Activated CD8-positive, alpha-beta memory T cell treated with anti-CD3 and anti-CD28 coated beads, Interleukin-2, amount 50 U/mL, for 24 hours (primary cell): ENCODE results near the gene CDC37L1.

Source experiments
- DNase-seq: peaks from one replicate; pipeline ENCODE4 v3.0.0-alpha.2; 2020; ENCODE audit errors: extremely low read depth

CDC37L1 gene

DNA sequence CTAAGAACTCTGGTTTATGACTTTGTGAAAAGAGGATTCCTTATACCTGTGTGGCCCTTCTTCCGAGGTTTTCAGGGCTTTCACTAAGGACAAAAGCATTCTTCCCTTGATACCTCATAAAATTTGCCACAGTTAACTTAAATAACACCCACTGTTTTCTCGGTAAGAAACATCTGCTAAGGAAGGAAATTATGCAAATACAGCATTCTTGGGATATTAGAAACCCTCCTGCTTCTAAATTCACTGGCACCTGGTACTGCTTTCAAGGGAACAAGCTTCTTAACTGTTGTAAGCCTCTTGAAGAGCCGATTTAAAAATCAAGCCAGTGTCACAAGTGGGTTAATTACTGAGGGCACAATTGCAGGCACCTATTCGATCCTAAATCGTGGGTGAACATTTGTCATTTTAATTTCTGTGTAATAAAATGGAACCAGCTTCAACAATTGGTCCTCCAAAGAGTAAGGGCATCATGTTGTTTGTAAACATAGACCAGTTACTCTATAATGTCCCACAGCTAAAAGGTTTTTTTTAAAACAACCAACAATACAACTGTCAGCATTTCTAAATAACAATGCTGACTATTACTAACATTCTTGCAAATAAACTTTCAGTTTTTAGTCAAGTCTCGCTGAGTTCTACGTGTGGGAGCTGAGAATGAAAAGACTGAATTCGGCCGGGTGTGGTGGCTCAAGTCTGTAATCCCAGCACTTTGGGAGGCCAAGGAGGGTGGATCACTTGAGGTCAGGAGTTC lies 35.1 kb downstream of the CDC37L1 start:
- no peak for DNase-seq

DNA sequence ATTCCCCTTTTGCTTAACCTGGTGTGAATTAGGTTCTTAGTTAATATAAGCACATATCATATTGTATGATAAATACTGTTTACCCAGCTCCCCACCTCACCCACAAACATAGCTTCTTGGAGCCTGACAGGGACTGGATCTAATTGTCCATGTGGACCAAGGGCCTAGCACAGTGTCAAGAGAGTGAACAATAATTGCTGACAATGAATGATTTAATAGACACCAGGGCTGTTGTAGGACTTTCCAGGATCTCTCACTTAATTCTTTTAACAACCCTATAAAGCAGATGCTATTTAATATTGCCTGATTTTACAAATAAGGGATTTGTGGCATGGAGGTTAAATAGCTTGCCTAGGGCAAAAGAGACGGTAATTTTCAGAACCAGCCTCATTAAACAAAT lies 36.8 kb downstream of the CDC37L1 start:
- DNase-seq: no peak

DNA sequence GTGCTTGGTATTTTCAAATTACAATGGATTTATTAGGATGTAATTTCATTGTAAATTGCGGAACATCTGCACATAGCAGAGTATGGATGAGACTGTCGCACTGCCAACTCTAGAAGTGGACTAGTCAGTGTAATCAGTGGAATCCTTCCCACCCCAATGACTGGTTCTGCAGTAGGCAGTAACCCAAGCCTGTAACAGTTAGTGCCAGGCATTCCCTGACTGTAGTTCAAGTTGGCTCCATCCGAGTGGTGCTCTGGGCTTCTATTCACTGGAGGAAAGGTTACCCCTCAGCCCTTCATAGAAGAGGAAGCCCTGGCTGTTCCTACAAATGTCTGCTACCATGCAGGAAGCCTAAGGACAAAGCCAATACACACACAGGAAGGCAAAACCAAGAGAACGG lies 38.4 kb downstream of the CDC37L1 start:
- no peak for DNase-seq

DNA sequence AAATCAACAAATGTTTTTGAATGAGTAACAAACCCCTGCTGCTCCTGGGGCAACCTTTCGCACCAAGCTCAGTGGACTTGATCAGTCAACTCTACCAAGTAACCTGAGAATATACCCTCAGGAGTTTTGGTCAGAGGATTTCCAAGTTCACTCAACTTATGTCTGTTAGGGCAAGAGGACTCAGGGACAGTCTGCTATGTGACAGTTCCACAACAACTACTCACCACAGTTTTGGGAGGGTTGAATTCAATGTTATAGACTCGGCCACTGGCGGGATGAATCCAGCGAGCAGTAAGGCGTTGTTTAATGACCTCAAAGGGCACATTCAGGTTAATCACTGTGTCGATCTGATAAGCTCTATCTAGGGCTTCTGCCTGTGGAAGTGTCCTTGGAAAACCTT lies 39.5 kb downstream of the CDC37L1 start:
- no peak for DNase-seq

DNA sequence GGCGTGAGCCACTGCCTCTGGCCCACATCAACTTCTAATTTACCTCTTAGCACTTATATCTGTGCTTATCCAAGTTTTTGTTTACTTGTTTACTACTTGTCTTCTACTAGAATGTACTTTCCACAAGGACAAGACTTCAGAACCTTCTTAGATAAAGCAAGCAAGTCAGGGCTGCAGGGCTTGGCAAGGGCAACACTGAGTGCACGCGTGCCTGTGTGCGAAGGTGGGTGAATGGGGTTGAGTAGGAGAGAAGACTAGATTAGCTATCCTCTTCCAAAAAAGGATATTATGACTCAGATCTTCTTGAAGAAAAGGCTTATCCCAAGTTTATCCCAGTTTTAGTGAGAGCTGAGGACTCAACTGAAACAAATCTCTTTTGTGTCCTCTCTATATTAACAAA lies 42.4 kb downstream of the CDC37L1 start:
- DNase-seq: no peak

DNA sequence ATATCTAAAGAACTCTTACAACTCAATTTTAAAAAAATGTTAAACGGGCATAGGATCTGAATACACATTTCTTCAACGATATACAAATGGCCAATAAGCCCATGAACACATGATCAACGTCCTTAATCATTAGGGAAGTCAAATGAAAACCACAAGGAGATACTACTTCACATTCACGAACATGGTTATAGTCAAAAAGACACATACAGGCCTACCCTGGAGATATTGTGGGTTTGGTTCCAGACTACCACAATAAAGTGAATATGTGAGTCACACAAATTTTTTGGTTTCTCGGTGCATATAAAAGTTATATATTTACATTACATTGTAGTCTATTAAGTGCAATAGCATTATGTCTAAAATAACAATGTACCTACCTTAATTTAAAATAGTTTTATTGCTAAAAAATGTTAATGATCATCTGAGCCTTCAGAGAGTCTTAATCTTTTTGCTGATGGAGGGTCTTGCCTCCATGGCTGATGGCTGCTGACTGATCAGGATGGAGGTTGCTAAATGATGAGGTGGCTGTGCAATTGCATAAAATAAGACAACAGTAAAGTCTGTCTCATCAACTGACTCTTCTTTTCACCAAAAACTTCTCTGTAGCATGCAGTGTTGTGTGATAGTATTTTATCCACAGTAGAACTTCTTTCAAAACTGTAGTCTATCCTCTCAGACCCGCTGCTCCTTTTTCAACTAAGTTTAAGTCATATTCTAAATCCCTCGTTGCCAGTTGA lies 46.5 kb downstream of the CDC37L1 start:
- no peak for DNase-seq

DNA sequence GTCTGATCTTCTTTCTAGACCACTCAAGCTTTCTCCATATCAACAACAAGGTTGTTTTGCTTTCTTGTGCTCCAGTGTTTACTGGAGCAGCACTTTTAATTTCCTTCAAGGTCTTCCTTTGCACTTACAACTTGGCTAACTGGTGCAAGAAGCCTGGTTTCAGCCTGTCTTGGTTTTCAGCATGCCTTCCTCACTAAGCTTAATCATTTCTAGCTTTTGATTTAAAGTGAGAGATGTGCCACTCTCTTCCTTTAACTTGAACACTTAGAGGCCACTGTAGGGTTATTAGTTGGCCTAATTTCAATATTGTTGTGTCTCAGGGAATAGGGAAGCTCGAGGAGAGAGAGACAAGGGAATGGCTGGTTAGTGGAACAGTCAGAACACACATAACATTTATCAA lies 48.2 kb downstream of the CDC37L1 start:
- no peak for DNase-seq

DNA sequence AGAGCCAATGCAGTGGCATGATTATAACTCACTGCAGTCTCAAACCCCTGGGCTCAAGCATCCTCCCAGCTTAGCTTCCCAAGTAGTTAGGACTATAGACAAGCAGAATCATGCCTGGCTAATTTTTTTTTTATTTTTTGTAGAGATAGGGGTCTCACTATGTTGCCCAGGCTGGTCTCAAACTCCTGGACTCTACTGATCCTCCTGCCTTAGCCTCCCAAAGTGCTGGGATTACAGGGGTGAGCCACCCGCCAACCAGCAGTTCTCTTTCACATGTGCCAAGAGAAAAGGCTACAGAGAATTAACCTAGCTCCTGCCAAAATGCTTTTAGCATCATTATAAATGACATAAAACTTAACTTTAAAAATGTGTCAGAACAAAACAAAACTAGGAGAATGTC lies 53.5 kb downstream of the CDC37L1 start:
- no peak for DNase-seq

DNA sequence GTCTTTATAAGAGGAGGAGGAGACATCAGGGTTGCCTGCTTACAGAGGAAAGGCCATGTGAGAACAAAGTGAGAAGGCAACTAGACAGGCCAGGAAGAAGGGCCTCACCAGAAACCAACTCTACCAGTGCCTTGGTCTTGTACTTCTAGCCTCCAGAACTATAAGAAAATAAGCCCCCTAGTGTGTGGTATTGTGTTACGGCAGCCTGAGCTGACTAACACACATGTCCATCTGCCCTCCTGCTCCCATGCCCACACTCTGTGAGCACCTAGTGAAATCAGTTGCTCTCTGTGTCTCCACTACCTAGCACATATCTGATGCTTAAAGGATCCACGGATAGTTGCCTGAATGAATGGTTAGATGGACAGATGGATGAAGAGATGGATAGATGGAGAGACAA lies 54.8 kb downstream of the CDC37L1 start:
- no peak for DNase-seq

DNA sequence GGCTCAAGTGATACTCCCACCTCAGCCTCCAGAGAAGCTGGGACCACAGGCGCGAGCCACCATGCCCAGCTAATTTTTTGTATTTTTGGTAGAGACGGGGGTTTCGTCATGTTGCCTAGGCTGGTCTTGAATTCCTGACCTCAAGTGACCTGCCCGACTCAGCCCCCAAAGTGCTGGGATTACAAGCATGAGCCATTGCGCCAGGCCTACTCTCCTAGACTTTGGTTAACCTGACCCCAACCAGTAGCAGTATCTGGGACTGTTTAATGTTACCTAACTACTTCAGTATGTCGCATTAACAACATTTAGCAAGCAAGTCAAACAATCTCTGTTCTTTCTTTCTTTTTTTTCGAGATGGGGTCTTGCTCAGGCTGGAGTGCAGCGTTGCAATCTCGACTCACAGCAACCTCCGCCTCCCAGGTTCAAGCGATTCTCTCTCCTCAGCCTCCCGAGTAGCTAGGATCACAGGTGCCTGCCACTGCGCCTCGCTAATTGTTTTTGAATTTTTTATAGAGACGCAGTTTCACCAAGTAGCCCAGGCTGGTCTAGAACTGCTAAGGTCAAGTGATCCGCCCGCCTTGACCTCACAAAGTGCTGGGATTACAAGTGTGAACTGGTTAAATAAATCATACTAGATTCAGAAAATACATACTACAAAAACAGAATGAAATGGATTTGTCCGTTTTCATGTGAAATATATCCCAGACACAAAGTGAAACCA lies 59.7 kb downstream of the CDC37L1 start:
- no peak for DNase-seq

DNA sequence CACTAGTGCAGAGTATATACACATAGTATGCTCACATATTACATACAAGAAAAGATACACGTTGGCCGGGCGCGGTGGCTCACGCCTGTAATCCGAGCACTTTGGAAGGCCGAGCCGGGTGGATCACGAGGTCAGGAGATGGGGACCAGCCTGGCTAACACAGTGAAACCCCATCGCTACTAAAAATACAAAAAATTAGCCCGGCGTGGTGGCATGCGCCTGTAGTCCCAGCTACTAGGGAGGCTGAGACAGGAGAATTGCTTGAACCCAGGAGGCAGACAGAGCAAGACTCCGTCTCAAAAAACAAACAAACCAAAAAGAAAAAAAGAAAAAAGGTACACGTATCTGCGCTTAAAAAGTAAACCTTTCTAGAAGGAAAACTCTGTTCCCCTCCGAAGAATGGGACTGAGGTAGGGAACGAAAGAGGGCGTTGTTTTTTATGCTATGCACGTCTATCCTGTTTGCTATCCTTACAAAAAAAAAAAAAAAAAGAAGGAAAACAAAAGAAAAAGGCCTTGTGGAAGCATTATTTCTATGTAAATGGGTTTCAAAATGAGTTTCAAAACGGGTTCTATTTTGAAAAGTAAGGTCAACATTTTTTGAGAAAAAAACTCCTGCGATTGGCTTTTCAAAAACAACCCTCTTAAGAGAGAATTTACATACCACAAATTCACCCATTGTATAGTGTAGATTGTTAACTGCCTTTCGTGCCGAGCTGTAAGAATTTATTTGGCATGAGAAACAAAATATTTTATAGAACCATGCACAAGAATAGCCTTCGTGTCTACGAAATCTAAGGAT lies 60.4 kb downstream of the CDC37L1 start:
- no peak for DNase-seq

DNA sequence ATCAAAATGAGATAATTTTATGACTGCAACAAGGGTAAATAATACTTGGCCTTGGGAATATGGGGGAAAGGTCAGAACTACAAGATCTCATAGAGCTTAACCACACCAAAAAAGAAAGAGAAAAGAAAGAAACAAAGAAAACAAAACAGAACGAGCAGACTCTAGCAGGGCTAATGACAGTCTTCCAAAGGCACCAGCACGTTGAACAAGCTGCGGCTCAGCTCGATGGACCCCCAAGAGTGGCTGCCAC lies 60.9 kb downstream of the CDC37L1 start:
- DNase-seq: no peak

DNA sequence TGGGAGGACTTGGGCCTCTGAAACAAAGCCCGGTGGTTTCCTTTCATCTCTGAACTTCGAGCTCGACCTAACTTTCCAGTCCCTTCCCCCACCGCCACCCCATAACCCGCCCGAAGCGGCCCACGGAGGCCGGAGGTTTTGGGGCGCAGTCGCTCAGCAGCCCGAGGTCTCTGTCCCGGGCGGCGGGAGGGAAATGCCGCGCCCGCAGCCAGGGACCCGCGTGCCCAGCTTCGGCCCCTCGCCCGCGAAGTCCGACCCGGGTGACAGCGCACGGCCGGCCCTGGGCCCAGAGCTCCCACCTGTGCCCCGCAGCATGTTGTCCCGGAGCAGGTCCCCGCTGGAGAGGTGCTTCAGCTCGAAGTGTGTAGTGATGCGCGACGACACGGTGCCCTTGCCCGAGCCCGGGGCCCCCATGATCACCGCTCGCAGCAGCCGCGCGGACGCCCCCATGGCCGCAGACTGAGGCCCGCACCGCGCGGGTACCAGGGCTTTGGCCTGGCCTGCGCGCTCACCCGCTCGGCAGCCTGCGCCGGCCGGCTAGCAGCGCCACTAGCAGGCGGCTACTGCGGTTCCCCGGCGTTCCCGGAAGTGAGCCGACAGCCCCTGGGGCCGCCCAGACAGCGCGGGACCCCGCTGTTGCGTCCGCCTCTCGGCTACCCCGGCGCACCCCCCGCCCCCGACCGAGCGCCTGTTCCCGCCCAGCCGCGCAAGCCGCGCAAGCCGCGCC lies 61.4 kb downstream of the CDC37L1 start, which contains the start of gene AK3:
Gene AK3, minus strand, starts transcription at position 565 of the 727 bp plus-strand sequence. Its CDS starts 115 bp downstream, at position 450.
- DNase-seq: peak; percentile 47

DNA sequence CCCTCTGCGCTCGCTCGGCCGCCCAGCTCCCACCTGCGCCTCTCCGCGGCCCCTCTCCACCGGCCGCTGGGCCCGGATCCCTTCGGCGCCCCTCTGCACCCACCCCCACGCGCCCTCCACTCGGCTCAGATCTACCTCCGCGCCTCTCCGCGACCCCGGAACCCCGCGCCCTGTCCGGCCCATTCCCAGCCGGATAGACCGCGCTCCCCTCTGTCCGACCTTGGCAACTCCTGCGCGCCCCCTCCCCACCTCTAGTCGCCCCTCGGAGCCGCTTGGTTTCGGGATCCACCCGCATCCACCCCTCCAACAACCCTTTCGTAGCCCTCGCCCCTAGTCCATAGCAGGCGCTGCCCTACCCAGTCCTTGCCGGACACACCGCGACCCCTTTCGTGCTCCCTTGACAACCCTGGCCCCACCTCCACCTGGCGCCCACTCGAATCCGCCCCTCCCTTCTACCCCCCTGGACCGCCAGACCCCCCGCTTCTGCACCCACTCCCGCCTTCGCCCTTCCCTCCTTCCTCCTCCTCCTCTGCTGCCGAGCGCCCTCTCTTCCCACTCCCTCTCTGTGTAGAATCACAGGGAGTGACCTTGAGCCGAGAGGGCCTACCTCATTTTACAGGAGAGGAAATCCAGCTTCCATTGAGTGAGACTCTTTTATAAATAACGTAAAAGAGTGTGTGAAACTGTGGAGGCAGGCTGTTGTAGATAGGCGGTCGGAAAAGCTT lies 62.2 kb downstream of the CDC37L1 start:
- no peak for DNase-seq

DNA sequence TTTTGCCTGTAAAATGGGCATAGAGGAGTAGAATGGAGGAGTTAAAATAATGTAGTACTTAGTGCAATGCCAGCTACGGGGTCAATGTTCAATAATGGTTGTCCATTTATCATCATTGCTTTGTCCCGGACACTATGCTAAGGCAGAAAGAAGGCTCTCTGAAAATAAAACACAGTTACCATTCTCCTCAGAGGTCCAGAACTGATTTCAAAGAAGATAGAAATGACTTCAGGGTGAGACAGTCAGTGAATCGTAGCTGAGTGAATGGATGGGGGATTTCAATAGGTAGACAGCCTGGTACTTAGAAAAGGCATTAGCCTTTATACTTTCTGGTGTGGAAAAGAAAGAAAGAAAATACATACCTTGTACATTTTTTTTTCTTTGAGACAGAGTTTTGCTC lies 62.9 kb downstream of the CDC37L1 start:
- DNase-seq: no peak

DNA sequence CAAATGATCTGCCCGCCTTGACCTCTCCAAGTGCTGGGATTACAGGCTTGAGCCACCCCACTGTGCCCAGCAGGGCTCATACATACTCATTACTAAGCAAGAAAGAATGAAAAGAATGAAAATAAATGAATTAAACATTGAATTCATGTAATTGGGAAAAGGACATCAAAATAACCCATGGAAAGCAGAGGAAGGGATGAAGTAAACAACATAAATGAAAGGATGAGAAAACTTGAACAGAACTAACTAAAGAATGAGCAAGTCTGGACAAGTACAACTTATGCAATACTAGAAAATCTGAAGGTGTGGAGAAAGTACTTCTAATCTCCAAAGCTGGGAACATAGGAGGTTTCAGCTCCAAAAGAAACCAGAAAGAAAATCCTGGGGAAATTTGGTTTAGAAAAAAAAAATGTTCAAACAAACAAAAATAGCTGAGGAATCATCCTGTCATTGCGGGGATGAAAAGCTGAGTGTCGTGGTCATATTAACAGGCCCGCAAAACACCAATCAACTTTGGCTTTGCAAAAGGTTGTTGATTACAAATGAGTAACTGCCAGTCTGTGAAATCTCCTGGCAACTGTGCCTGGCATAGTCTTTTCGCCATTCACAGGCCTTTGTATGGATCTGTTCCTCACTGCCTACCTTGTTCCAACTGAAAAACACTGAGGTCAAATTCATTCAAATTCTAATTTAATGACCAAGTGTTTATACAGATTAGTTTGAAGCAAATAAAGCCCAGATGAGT lies 63.9 kb downstream of the CDC37L1 start:
- DNase-seq: no peak

DNA sequence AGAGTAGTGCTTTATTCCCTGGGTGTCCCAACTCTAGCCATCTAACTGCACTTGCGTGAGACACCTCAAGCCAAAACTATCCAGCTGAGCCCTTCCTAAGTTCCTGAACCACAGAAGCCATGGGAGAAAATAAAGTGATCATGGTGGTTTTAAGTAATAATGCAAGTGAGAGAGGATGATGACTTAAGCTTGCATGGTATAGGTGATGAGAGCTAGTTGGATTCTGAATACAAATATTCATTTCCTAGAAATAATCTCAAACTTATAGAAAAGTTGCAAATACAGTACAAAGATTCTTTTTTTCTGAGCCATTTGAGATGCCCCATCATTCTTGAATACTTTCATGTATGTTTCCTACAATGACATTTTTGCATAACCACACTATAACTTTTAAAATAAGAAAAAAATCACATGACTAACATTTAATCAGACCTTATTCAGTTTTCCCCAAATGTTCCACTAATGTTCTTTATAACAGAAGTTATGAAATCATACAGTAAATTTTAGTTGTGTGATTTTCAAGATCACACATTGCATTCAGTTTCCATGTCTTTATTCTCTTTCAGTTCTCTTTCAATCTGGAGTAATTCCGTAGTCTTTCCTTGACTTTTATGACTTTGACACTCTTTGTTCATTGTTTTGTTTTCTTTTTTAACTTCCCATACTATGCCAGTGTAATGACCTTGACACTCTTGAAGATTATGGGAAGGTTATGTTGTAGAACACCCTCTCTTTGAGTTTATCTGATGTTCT lies 67.1 kb downstream of the CDC37L1 start:
- DNase-seq: no peak

DNA sequence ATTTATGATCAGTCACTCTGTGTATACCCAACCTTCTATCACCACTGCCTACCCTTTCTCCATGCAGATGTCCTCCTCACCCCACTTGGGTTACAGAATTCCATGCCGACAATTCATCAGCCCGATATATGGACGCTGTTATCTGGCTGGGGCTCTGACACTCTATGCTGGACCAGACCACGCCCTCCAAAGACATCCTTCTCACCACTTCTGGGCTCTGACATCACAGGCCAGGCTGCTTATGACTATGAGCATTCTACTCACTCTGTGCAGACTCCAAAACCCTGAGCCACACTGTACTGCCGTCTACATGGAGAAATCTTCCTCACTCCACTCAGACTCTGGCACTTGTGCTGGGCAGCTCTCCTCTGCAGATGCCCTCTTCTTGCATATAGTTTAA lies 69.2 kb downstream of the CDC37L1 start:
- no peak for DNase-seq

DNA sequence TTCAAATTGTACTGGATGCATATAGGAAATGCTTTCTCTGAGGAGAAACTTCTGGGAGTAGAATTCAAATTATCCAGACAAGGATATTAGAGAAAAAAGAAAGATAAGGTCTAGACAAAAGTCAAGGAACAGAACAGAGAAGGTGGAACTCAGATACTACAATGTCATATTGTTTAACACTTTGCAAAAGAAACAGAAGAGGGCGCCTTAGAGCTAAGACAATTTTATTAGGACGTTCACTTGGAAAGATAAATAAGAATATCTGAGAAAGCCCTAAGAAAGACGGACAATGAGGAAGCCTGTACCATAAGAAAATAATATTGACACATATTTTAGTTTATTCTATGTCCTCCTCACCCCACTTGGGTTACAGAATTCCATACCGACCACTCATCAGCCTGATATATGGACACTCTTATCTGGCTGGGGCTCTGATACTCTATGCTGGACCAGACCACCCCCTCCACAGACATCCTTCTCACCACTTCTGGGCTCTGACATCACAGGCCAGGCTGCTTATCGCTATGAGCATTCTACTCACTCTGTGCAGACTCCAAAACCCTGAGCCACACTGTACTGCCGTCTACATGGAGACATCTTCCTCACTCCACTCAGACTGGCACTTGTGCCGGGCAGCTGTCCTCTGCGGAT lies 70.8 kb downstream of the CDC37L1 start:
- no peak for DNase-seq
